GM21381 (cell line): Measurements from ENCODE around the gene FAM90A1.
"Not testable (repeated sequence)": the region's sequence is repeated elsewhere in the genome, so short reads cannot be mapped to it uniquely, and the experiment has no call there.

Experiments used
- ATAC-seq: cut with Tn5 transposase; IDR thresholded peaks from one replicate; pipeline ENCODE4 v1.9.1; 2021; ENCODE audit warnings: mild to moderate bottlenecking, moderate library complexity; ENCODE audit not compliant: unreplicated experiment

FAM90A1 gene

GRCh38 chr12:8172911-8173310 lies 54.5 kb downstream of the FAM90A1 start:
- ATAC-seq, result not testable (repeated sequence)
